C4-2B (cell line): ENCODE results near the gene F11R.
"Not testable (repeated sequence)": the region's sequence is repeated elsewhere in the genome, so short reads cannot be mapped to it uniquely, and the experiment has no call there.

Source experiments
- CTCF ChIP-seq: fragments of 450-650 bp; conservative IDR thresholded peaks from 2 replicates; pipeline ENCODE4 v1.5.1; 2017; ENCODE audit warnings: mild to moderate bottlenecking
- ZFX ChIP-seq: fragments of 450-650 bp; IDR thresholded peaks from 2 replicates; pipeline ENCODE4 v1.6.1; 2017

DNA sequence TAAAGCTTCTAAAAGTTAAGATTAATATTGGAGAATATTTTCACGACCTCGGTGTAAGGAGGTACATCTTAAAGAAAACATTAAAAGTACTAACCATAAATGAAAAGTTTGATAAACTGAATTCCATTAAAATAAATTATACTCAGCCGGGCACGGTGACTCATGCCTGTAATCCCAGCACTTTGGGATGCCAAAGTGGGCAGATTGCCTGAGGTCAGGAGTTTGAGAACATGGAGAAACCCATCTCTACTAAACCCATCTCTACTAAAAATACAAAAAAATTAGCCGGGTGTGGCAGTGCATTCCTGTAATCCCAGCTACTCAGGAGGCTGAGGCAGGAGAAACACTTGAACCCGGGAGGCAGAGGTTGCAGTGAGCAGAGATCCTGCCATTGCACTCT lies 75.1 kb downstream of the F11R start:
- not testable (repeated sequence) for TF ChIP-seq CTCF, ZFX
